ENCODE data around the gene EPHA7.

EPHA7 gene

DNA sequence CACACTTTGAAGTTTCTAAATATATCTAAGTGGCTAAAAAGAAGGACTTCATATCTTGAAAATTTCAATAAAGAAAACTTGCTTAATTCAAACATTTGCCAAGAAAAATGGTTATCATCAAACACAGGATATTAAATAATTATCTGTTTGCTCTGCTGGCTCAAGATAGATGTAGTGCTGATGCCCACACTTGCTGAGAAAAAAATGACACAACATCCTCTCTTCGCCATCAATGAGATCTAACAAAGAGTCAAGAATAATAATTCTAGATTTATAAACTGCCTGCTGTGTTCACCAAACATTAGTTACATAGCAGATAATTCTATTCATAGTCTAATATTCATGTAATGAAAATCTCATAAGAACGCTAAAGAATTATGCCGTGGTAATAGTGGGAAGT, 93.6 kb downstream of the EPHA7 start:
- no peak for DNase-seq (ENCODE audit: low read depth)

- no peak for DNase-seq (ENCODE audit: low read depth)
Measured at GRCh38 chr6:93323630-93324029, 95.7 kb downstream of the EPHA7 start.

- DNase-seq (ENCODE audit: low read depth), result no peak
Measured at GRCh38 chr6:93322651-93323050, 96.7 kb downstream of the EPHA7 start.

GRCh38 chr6:93319304-93319703, 100.1 kb downstream of the EPHA7 start:
- no peak for DNase-seq (ENCODE audit: low read depth)

DNA sequence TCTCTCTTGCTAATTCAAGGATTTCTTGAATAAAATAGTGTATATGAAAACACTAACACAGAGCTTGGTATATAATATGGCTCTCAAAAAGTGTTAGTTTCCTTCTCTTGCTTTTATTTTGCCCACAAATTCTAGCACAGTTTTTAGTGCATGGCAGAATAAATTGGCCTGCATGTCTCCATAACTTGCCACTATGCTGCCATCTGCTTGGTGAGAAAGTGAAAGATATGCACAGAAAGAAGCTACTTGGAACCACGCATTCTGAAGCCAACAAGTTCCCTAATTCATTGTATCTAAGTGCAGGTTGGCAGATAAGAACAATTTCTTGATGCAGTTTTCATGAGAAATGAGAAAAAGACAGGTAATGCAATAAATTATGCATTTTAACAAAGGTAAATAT, 101.2 kb downstream of the EPHA7 start:
- no peak for DNase-seq (ENCODE audit: low read depth)

DNA sequence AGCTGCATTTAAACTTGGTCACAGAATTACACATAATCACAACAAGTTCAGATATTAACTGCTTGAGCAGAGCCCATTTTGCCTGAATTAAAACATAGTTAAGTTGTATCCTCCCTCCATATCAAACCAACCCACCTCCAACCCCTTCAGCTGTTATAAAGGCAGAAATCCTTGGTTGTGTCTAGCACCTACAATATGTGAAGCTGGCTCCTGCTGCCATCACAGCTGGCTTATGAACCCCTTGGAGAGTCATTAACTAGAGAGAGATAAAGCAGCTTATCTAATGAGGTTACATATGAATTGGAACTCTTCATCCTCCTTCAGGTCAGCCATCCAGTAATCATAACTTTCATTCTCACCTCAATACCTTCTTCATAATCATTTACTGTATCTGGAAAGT, 101.8 kb downstream of the EPHA7 start:
- no peak for DNase-seq (ENCODE audit: low read depth)

DNA sequence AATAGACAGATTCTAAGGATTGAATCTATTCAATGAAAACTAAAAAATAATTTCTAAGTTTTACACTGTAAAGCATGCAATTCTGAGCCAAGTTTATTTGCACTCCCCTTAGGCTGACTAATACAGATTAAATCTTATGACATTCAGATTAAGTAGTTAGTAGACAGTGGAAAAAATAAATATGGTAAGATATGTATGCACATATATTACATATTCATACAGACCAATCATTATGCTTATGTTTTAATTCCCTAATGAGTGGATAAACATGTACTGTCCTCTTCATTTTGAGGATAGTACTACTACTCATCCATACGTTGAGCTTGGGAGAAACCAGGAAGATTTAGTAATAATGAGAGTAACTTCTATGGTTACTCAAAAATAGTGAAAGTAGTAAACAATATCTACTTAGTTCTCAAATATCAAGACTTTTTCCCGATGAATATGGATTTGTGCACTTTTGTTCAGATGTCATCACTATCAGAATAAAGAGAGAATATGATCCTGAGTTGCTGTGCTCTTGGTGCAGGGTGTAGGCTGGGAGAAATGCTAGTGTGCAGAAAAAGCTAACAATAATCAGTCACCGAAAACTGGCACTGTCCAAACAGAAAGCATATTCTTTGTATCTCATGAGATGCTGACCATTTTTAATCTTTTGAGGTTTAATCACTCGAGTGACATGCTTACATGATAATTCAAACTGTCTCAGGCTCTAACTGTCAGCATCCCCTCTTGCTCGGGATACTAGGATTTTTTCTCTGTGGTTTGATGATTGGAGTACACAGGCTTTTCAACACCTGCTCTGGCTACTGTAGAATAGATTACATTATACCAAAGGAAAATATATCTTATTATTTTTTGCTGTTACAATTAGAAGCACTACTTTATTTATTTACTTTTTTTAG, 111.6 kb downstream of the EPHA7 start:
- no peak for DNase-seq (ENCODE audit: low read depth)

DNA sequence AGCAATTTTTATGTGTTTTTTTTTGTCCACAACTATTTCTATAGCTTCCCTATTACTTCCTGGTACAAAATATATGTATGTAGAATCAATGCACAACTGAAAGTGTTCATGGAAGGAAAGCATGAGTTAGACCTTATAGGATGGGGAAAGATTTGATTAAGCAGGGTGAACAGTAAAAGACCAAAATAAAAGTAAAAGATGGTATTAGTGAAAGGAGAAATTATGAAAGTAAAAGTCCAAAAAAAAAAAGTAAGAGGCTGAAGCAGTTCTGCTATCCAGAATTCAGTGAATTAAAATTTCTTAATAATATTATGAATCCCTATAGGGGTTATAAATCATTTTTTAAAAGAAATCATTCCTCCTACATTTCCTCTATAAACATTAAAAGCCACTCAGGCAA, 114.3 kb downstream of the EPHA7 start:
- no peak for DNase-seq (ENCODE audit: low read depth)

DNA sequence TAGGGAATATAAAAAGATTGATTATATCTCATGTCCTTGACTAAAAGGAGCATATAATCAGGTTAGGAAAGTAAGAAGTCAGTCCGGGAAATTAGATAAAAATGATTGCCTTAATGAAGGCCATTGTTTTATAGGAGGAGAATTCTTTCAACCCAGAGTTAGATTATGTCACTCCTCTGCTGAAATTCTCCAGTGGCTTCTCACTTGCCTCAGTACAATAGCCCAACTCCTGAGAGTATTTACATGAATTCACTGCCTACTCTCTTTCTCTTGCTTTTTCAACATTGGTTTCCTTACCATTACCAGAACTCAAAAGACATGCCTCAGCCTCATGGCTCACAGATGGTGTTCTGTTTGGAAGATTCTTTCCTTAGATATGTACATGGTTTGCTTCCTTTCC, 114.9 kb downstream of the EPHA7 start:
- no peak for DNase-seq (ENCODE audit: low read depth)

DNA sequence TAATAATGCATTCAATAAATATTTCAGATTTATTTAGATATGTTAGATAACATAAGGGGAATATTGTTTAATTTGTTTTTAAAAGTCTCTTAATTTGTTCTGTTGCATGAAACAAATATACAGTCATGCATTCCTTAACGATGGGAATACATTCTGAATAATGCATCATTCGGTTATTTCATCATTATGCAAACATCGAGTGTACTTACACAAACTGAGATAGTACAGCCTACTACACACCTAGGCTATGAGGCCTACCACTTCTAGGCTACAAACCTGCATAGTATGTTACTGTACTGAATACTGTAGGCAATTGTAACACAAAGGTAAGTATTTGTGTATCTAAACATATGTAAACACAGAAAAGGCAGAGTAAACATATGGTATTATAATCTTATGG, 118.7 kb downstream of the EPHA7 start:
- no peak for DNase-seq (ENCODE audit: low read depth)

- no peak for DNase-seq (ENCODE audit: low read depth)
Measured at GRCh38 chr6:93299622-93300021, 119.7 kb downstream of the EPHA7 start.

DNA sequence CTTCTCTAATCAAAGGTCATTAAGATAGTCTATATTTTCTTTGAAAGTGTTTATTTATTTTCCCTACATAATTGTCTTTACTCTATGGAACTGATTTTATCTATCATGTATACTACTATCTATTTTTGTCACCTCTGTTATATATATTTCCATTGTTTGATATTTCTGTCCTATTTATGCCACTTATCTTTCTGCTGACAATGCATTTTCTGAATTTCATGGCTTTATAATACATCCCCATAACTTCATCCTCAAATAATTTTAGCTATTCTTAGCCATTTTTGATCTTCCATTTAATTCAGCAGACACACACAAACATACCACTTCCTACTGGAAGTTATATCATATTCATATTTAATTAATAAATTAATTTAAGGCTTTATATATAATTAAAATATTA, 123.7 kb downstream of the EPHA7 start:
- no peak for DNase-seq (ENCODE audit: low read depth)

DNA sequence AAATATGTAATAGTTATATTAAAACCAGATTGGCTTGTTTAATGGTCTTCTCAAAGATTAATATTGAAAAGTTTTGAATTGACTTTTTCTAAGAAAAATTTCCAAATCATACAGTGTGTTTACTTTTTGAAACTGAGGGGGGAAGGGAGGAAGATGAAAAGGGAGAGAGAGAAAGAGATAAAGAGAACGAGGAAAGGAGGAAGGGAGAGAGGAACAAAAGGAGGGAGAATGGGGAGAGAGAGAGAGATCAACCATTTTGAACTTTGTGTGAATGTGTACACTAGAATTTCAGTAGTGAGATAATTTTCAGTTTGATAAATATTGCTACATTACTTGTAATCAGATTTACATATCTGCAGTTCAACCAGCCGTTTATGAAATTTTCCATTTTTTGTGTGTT, 124.5 kb downstream of the EPHA7 start:
- no peak for DNase-seq (ENCODE audit: low read depth)

DNA sequence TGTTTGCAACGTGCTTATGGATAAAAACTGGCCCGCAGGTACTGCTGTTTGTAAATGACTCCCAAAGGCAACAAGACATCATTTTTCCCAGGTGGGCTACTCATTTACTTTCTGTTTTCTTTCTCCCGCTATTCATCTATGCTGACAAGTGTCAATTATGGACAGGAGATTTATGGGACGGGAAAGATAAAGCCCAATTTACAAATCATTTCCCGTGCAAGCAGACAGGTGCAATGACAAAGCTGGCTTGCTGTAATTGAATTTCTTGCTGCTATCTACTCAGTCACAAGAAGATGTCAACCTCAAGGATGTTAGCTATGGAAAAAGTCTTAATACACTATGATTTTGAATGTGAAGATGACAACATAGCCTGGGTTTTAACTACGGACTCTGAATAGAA, 125.5 kb downstream of the EPHA7 start:
- no peak for DNase-seq (ENCODE audit: low read depth)

DNA sequence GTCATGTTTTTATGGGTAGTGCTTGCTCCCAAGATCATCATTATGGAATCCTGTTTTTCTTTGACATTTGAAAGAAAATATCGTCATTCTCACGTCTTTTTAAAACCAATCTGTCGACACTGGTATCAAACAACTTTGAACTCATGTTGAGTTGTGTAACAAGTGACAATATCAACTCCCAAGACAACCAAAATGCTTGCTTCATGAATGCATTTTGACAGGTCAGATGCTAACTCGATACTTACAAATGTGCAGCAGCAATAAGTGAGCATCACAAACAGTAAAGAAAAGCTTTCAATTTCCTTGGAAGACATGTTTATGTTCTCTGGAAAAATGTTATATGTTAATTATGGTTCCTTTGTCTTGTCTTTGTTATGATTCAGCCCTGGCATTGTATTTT, 125.9 kb downstream of the EPHA7 start:
- DNase-seq (ENCODE audit: low read depth), result no peak

GRCh38 chr6:93282521-93283031, 136.8 kb downstream of the EPHA7 start:
- no peak for DNase-seq (ENCODE audit: low read depth)

GRCh38 chr6:93278241-93278640, 141.1 kb downstream of the EPHA7 start:
- DNase-seq (ENCODE audit: low read depth), result no peak

DNA sequence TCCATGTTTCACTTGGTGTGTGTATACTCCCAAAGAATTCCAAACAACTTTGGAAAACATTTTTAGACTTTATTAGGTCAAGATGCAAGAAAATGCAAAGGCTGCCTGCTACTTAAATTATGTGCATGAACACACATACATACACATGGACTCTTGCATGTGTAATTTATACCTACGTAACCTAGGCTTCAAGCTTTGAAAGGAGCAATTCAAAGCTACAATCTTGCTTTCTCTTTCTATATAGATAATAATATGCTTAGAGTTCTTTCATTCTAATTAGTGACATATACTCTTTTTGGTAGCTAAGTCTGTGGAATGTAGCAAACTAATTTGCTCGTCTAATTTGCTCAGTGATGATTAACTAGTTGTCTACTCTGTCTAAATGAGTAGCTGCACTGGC, 146.5 kb downstream of the EPHA7 start:
- no peak for DNase-seq (ENCODE audit: low read depth)

DNA sequence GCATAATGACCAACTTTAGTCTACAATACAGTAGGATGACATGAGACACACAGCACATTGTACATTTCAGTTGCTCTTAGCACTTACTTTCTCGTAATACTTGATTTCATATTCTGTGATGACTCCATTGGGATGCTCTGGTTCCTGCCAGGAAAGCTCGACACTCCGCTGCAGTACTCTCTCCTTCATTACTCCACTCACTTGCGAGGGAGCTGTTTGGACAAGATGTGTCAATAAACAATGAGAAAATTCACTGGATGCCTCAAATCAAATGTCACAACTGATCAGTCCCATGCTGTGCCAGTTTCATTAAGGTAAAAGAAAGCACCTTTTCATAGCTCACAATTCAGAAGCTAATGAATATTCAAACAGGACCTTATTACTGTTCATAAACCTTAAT, 147.1 kb downstream of the EPHA7 start:
- DNase-seq (ENCODE audit: low read depth), result no peak

DNA sequence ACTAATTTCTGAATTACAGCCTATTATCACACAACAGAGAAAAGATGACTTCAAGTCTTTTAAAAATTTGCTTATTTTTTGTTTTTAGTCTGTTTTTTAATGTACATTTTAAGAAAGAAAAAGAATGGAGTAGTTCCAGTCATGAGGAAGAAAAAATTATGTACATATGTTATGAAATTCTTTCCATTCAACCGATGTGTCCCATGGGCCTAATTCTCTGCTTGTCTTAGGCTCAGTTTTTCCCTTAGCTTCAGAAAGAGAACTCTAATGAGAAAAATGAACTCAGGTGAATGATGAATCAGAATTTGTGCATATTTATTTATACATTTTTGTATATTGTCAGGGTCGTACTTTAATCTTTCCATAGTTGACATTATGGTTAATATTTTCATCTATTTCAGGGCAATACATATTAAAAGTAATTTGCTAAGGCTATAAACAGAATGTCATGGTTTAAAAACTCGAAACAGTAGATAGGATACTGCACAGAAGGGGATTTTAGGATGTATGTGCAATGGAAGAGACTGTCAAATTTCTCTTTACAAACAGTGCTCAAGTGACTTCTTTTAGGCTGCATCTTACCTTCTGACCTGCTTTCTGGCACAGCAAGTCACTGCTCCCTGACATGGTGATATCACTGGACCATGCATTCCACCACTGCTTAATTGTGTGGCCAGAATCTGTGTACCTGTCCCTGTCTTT, 153.1 kb downstream of the EPHA7 start:
- DNase-seq (ENCODE audit: low read depth), result no peak

DNA sequence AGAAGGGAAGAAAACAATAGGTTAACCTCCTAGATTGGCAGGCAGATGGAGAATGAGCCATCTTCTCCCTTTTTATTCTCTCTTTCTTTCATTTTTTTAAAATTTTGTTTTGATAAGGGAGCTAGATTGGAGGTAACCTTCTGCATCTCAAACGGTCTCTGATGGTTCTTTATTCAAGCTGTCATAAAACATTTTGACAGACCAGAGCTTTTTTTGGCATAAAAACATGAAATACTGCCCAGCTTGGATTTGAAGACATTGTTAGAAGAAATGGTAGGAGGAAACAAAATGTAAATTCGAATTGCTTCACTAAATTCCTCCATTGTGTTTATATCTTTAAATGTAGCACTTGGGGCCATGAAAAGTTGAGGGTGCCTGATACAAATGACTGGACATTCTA, 158.5 kb downstream of the EPHA7 start:
- DNase-seq (ENCODE audit: low read depth), result no peak

GRCh38 chr6:93259332-93259731, 160.0 kb downstream of the EPHA7 start:
- DNase-seq (ENCODE audit: low read depth), result no peak

DNA sequence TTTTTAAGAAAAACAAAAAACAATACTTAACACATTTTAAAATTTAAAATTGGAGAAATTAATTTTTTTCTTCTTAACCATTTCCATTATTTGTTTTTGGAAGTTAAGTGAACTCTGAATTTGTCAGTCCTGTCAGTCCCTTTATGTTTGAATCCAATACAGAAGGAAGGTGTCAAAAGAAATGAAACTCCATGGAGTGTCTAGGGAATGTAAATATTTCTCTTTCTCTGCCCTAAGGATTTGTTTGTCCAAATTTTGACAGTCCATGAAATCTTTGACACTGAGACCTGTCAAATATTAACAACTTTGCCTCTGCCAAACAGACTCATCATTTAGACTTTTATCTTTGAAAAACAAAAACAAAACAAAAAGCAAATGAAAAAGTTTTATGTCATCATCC, 166.4 kb downstream of the EPHA7 start:
- DNase-seq (ENCODE audit: low read depth), result no peak
